Liver (tissue), 9 donors: ENCODE measurements around the gene INHBC. TPM values are rescaled to one million over a fixed set of nuclear protein-coding genes. Genes with fewer than 3 reads are reported as not detected.

Experiments
- DNase-seq: peaks from one replicate; pipeline ENCODE4 v3.0.0-alpha.2; 2017; ENCODE audit warnings: low spot score
- H3K27ac ChIP-seq, 2 donors: one replicate each; pipeline ENCODE4 v1.7.0; 2013; ENCODE audit warnings: inconsistent platforms in 2 of 2, low read length in 2 of 2, control low read depth in 1 of 2, low read depth in 1 of 2, mild to moderate bottlenecking in 1 of 2
- H3K27me3 ChIP-seq, 4 donors: one replicate each; pipeline versions ENCODE4 v1.6.1 to v1.7.0; 2013; ENCODE audit warnings: low read length in 3 of 4, inconsistent platforms in 1 of 4, mild to moderate bottlenecking in 1 of 4, moderate library complexity in 1 of 4; ENCODE audit not compliant: control insufficient read depth in 4 of 4, insufficient read depth in 4 of 4
- H3K36me3 ChIP-seq, 4 donors: one replicate each; pipeline versions ENCODE4 v1.6.1 to v1.7.0; 2013; ENCODE audit warnings: low read length in 3 of 4, mild to moderate bottlenecking in 3 of 4, low read depth in 1 of 4, moderate library complexity in 1 of 4; ENCODE audit not compliant: control insufficient read depth in 4 of 4, insufficient read depth in 3 of 4
- H3K4me1 ChIP-seq, 4 donors: one replicate each; pipeline versions ENCODE4 v1.6.1 to v1.7.0; 2013; ENCODE audit warnings: low read length in 3 of 4, mild to moderate bottlenecking in 3 of 4, moderate library complexity in 1 of 4; ENCODE audit not compliant: control insufficient read depth in 4 of 4, insufficient read depth in 4 of 4
- H3K4me3 ChIP-seq, 3 donors: one replicate each; pipeline versions ENCODE4 v1.6.1 to v1.7.0; 2013; ENCODE audit warnings: low read length in 3 of 3, control low read depth in 1 of 3, low read depth in 1 of 3, mild to moderate bottlenecking in 1 of 3
- H3K9ac ChIP-seq, 2 donors: one replicate each; pipeline ENCODE4 v1.7.0; 2013; ENCODE audit warnings: low read length in 2 of 2, mild to moderate bottlenecking in 2 of 2, moderate library complexity in 2 of 2, control low read depth in 1 of 2, low read depth in 1 of 2
- H3K9me3 ChIP-seq, 4 donors: one replicate each; pipeline versions ENCODE4 v1.6.1 to v1.7.0; 2013; ENCODE audit warnings: low read length in 3 of 4; ENCODE audit not compliant: control insufficient read depth in 4 of 4
- EGR1 ChIP-seq, 2 donors: IDR thresholded peaks; 2 replicates each; pipeline ENCODE4 v1.6.1; 2016 to 2018; ENCODE audit warnings: antibody characterized with exemption in 2 of 2, low read depth in 2 of 2
- FOXA1 ChIP-seq: IDR thresholded peaks from 2 replicates; pipeline ENCODE4 v1.6.1; 2016; ENCODE audit warnings: antibody characterized with exemption
- FOXA2 ChIP-seq: IDR thresholded peaks from 2 replicates; pipeline ENCODE4 v1.6.1; 2016; ENCODE audit warnings: antibody characterized with exemption
- GABPA ChIP-seq, 2 donors: IDR thresholded peaks in 1 of 2; conservative IDR thresholded peaks in 1 of 2; 2 replicates each; pipeline ENCODE4 v1.6.1; 2016; ENCODE audit warnings: antibody characterized with exemption in 2 of 2, mild to moderate bottlenecking in 1 of 2, moderate library complexity in 1 of 2
- HNF4A ChIP-seq, 2 donors: conservative IDR thresholded peaks; 2 replicates each; pipeline ENCODE4 v1.6.1; 2016; ENCODE audit warnings: antibody characterized with exemption in 2 of 2, mild to moderate bottlenecking in 2 of 2
- HNF4G ChIP-seq: IDR thresholded peaks from 2 replicates; pipeline ENCODE4 v1.6.1; 2016; ENCODE audit warnings: antibody characterized with exemption
- JUND ChIP-seq, 2 donors: IDR thresholded peaks; 2 replicates each; pipeline ENCODE4 v1.6.1; 2016; ENCODE audit warnings: antibody characterized with exemption in 2 of 2
- NR2F2 ChIP-seq: IDR thresholded peaks from 2 replicates; pipeline ENCODE4 v1.6.1; 2016; ENCODE audit warnings: antibody characterized with exemption
- RAD21 ChIP-seq, 2 donors: IDR thresholded peaks; 2 replicates each; pipeline ENCODE4 v1.6.1; 2016; ENCODE audit warnings: antibody characterized with exemption in 2 of 2, mild to moderate bottlenecking in 2 of 2
- RXRA ChIP-seq, 2 donors: IDR thresholded peaks; 2 replicates each; pipeline ENCODE4 v1.6.1; 2017 to 2018; ENCODE audit warnings: antibody characterized with exemption in 2 of 2, mild to moderate bottlenecking in 1 of 2
- YY1 ChIP-seq: IDR thresholded peaks from 2 replicates; pipeline ENCODE4 v1.6.1; 2016; ENCODE audit warnings: antibody characterized with exemption, mild to moderate bottlenecking
- WGBS: extraction: QIAGEN DNeasy Blood & Tissue Kit; methylation state at CpG from one replicate; pipeline ENCODE4 v1.1.7; 2013; 5-methylcytosine and 5-hydroxymethylcytosine counted together
- polyA plus RNA-seq, 2 donors: library from polyadenylated mRNA; stranded (reverse) in 1 of 2; unstranded in 1 of 2; fragments of 200-250 nt in 1 of 2; fragments of >200 nt in 1 of 2; fragmentation: Nextera tagmentation in 1 of 2; extraction: Ambion mirVana in 1 of 2; gene quantifications; one replicate each; pipeline versions ENCODE4 v1.2.1 to v1.2.3, GENCODE V29; 2013 to 2015
- total RNA-seq, 2 donors: library from RNA; depleted of rRNA; stranded (reverse); fragments of >200 nt; gene quantifications; one replicate each; pipeline ENCODE4 v1.2.3, GENCODE V29; 2014
- TF ChIP-seq, protein P1 (sequence below): IDR thresholded peaks from 2 replicates; pipeline ENCODE4 v1.6.1; 2016; ENCODE audit warnings: antibody characterized with exemption, mild to moderate bottlenecking
- TF ChIP-seq, protein P2 (sequence below): fragments of 150-350 bp; IDR thresholded peaks from 2 replicates; pipeline ENCODE4 v1.5.1; 2017; ENCODE audit warnings: improper control_type of control experiment, low read depth, low read length; ENCODE audit not compliant: missing input control
- TF ChIP-seq, protein P3 (sequence below): IDR thresholded peaks from 2 replicates; pipeline ENCODE4 v1.6.1; 2016; ENCODE audit warnings: antibody characterized with exemption
- TF ChIP-seq, protein P4 (sequence below): IDR thresholded peaks from 2 replicates; pipeline ENCODE4 v1.6.1; 2016; ENCODE audit warnings: antibody characterized with exemption
- donor health status: healthy.
- donor health status: healthy.
- donor health status: healthy.
- donor health status: healthy.
- donor health status: healthy.

Gene INHBC
- total and polyA plus RNA-seq, 4 donors, result 2.8 to 134 (median 86.7) TPM

DNA sequence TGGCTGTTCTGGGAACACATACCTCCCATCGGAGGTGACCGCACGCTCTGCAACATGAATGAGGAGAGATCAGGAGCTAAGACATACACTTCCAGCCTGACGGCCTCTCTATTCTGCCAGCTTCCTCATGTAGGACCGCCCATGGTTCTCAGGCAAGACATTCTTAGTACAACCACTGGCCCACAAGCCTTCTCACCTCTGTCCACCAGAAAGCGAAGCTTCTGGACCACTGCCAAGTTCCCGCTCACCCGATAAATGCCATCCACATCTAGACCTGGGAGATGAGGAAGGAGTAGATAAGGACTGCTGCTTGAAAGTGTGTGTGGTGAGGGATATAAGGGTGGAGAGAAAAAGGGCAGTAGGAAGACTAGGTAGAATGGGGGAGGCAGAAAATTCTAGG is 39.8 kb downstream of the INHBC start:
- H3K4me1 ChIP-seq, result peaks cover 4 to 20% (median 14%) of the 10 kb centered on the region in 4 donors
- H3K4me3 ChIP-seq, result no peak overlapping the region
- H3K27ac ChIP-seq, result no peak overlapping the region
- no peak for DNase-seq
- peaks cover 0 to 2% (median 0%) of the 10 kb centered on the region in 4 donors for H3K36me3 ChIP-seq
- H3K9me3 ChIP-seq, result no peaks in the 10 kb centered on the region
- 87% methylated on average over 8 of the region's 8 CpGs for WGBS
- TF ChIP-seq NR2F2, result no peak
- no peak for TF ChIP-seq HNF4A (conservative IDR thresholded peaks at IDR 0.05)
- no peak for TF ChIP-seq GABPA (IDR thresholded peaks at IDR 0.05 in 1 of 2, conservative IDR thresholded peaks at IDR 0.05 in 1 of 2)
- TF ChIP-seq JUND (IDR thresholded peaks at IDR 0.05), result no peak
- no peak for TF ChIP-seq RXRA (IDR thresholded peaks at IDR 0.05)
- TF ChIP-seq, protein P1, sequence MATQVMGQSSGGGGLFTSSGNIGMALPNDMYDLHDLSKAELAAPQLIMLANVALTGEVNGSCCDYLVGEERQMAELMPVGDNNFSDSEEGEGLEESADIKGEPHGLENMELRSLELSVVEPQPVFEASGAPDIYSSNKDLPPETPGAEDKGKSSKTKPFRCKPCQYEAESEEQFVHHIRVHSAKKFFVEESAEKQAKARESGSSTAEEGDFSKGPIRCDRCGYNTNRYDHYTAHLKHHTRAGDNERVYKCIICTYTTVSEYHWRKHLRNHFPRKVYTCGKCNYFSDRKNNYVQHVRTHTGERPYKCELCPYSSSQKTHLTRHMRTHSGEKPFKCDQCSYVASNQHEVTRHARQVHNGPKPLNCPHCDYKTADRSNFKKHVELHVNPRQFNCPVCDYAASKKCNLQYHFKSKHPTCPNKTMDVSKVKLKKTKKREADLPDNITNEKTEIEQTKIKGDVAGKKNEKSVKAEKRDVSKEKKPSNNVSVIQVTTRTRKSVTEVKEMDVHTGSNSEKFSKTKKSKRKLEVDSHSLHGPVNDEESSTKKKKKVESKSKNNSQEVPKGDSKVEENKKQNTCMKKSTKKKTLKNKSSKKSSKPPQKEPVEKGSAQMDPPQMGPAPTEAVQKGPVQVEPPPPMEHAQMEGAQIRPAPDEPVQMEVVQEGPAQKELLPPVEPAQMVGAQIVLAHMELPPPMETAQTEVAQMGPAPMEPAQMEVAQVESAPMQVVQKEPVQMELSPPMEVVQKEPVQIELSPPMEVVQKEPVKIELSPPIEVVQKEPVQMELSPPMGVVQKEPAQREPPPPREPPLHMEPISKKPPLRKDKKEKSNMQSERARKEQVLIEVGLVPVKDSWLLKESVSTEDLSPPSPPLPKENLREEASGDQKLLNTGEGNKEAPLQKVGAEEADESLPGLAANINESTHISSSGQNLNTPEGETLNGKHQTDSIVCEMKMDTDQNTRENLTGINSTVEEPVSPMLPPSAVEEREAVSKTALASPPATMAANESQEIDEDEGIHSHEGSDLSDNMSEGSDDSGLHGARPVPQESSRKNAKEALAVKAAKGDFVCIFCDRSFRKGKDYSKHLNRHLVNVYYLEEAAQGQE, result no peak
- no peak for TF ChIP-seq FOXA2
- no peak overlapping the region for H3K9ac ChIP-seq
- peaks cover 0 to 6% (median 3%) of the 10 kb centered on the region in 4 donors for H3K27me3 ChIP-seq

DNA sequence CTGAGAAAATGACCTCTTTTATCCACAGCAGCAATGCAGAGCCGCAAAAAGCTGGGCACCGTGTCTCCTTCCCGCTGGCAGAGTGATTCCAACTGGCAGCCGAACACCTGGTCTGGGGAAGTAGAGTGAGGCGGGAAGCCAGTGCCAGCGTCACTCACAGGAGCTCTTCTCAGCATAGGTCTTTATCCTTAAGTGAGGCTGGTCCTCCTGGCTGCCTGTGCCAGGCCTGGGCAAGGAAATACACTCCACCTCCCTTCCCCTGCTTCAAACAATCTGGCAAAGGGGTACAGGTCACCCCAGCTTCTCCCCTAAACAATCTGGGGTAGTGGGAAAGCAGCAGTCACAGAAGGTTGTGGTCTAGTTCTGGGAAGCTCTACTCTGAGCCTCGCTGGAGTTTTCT is 40.3 kb downstream of the INHBC start:
- Histone ChIP-seq H3K9me3 (no peaks in the 10 kb centered on the region), H3K4me1 (peaks cover 4 to 20% (median 14%) of the 10 kb centered on the region in 4 donors), H3K9ac (no peak overlapping the region), H3K27ac (no peak overlapping the region), H3K27me3 (peaks cover 0 to 6% (median 3%) of the 10 kb centered on the region in 4 donors), H3K4me3 (no peak overlapping the region), H3K36me3 (peaks cover 0 to 2% (median 0%) of the 10 kb centered on the region in 4 donors)
- no peak for DNase-seq
- WGBS, result 68% methylated on average over 7 of the region's 7 CpGs
- TF ChIP-seq HNF4A (conservative IDR thresholded peaks at IDR 0.05) (no peak), JUND (IDR thresholded peaks at IDR 0.05) (no peak), RAD21 (IDR thresholded peaks at IDR 0.05) (no peak), YY1 (no peak), HNF4G (no peak), EGR1 (IDR thresholded peaks at IDR 0.05; ENCODE audit: low read depth in 2 of 2) (no peak), FOXA2 (no peak), FOXA1 (no peak)
- TF ChIP-seq, protein P2, sequence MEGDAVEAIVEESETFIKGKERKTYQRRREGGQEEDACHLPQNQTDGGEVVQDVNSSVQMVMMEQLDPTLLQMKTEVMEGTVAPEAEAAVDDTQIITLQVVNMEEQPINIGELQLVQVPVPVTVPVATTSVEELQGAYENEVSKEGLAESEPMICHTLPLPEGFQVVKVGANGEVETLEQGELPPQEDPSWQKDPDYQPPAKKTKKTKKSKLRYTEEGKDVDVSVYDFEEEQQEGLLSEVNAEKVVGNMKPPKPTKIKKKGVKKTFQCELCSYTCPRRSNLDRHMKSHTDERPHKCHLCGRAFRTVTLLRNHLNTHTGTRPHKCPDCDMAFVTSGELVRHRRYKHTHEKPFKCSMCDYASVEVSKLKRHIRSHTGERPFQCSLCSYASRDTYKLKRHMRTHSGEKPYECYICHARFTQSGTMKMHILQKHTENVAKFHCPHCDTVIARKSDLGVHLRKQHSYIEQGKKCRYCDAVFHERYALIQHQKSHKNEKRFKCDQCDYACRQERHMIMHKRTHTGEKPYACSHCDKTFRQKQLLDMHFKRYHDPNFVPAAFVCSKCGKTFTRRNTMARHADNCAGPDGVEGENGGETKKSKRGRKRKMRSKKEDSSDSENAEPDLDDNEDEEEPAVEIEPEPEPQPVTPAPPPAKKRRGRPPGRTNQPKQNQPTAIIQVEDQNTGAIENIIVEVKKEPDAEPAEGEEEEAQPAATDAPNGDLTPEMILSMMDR, result no peak
- TF ChIP-seq, protein P3, sequence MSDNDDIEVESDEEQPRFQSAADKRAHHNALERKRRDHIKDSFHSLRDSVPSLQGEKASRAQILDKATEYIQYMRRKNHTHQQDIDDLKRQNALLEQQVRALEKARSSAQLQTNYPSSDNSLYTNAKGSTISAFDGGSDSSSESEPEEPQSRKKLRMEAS, result no peak
- TF ChIP-seq, protein P4, sequence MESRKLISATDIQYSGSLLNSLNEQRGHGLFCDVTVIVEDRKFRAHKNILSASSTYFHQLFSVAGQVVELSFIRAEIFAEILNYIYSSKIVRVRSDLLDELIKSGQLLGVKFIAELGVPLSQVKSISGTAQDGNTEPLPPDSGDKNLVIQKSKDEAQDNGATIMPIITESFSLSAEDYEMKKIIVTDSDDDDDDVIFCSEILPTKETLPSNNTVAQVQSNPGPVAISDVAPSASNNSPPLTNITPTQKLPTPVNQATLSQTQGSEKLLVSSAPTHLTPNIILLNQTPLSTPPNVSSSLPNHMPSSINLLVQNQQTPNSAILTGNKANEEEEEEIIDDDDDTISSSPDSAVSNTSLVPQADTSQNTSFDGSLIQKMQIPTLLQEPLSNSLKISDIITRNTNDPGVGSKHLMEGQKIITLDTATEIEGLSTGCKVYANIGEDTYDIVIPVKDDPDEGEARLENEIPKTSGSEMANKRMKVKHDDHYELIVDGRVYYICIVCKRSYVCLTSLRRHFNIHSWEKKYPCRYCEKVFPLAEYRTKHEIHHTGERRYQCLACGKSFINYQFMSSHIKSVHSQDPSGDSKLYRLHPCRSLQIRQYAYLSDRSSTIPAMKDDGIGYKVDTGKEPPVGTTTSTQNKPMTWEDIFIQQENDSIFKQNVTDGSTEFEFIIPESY, result no peak
